COLO668 (cell line): ENCODE results near the gene NDUFAB1.
A peak's percentile ranks its signal among the peaks of the same experiment; 100 is the strongest.
"Not testable (repeated sequence)": the region's sequence is repeated elsewhere in the genome, so short reads cannot be mapped to it uniquely, and the experiment has no call there.

Source experiments
- DNase-seq: peaks from one replicate; lab custom pipeline; 2025; ENCODE audit not compliant: unreplicated experiment; lab: John Stamatoyannopoulos, UW

Gene NDUFAB1

GRCh38 chr16:23584186-23585076 lies 11.7 kb downstream of the NDUFAB1 start:
- DNase-seq: no peak

- not testable (repeated sequence) for DNase-seq
Observed at GRCh38 chr16:23583271-23583670, 12.8 kb downstream of the NDUFAB1 start.

- no peak for DNase-seq
Observed at GRCh38 chr16:23581764-23582163, 14.4 kb downstream of the NDUFAB1 start.

- DNase-seq: no peak
Observed at GRCh38 chr16:23580391-23580790, 15.7 kb downstream of the NDUFAB1 start.

- DNase-seq: no peak
Observed at GRCh38 chr16:23579371-23579770, 16.7 kb downstream of the NDUFAB1 start.

- DNase-seq: no peak
Observed at GRCh38 chr16:23578101-23578830, 17.9 kb downstream of the NDUFAB1 start.

- DNase-seq: no peak
Observed at GRCh38 chr16:23577493-23577892, 18.6 kb downstream of the NDUFAB1 start.

- no peak for DNase-seq
Observed at GRCh38 chr16:23575834-23576233, 20.3 kb downstream of the NDUFAB1 start.

- no peak for DNase-seq
Observed at GRCh38 chr16:23573817-23574216, 22.3 kb downstream of the NDUFAB1 start.

- no peak for DNase-seq
Observed at GRCh38 chr16:23572394-23572793, 23.7 kb downstream of the NDUFAB1 start.

GRCh38 chr16:23571895-23572294 lies 24.2 kb downstream of the NDUFAB1 start:
- DNase-seq: no peak

GRCh38 chr16:23570992-23571632 lies 25.0 kb downstream of the NDUFAB1 start:
- no peak for DNase-seq

- DNase-seq: no peak
Observed at GRCh38 chr16:23567602-23568001, 28.5 kb downstream of the NDUFAB1 start.

GRCh38 chr16:23566724-23567123 lies 29.4 kb downstream of the NDUFAB1 start:
- DNase-seq: no peak

GRCh38 chr16:23564575-23565363 lies 31.3 kb downstream of the NDUFAB1 start:
- no peak for DNase-seq

- no peak for DNase-seq
Observed at GRCh38 chr16:23563186-23563585, 32.9 kb downstream of the NDUFAB1 start.

GRCh38 chr16:23562505-23562904 lies 33.6 kb downstream of the NDUFAB1 start:
- no peak for DNase-seq

GRCh38 chr16:23561586-23561985 lies 34.5 kb downstream of the NDUFAB1 start:
- no peak for DNase-seq

- DNase-seq: peak; percentile 40
Observed at GRCh38 chr16:23557779-23558702, 38.1 kb downstream of the NDUFAB1 start.
